Measurements from ENCODE around the gene UQCRC1. TPM values are rescaled to one million over a fixed set of nuclear protein-coding genes. Genes with fewer than 3 reads are reported as not detected.
A peak's percentile ranks its signal among the peaks of the same experiment; 100 is the strongest.

The UQCRC1 gene
- total RNA-seq, 1 donor from 2014 or later = 132 TPM

DNA sequence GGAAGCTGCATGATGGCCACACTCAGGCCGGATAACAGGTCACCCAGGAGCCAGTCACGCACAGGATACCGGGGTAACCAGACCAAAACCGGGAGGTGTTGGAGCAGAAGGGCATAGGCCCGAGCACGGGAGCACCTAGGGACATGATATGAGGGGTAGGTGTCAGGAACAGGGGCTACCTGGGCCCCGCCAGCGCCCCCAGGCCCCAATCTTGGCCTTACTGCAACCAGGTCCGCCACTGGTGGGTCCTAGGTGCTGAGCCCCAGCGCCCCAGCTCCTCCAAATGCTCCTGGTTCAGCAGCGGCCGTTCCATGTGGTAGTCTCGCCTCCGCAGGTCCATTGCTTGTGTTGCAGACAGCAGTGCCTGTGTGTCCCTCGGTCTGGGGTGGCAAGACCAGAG, 23.8 kb upstream of the UQCRC1 start:
- no peak for DNase-seq

- DNase-seq = no peak
Observed at GRCh38 chr3:48631516-48632448, 22.3 kb upstream of the UQCRC1 start.

DNA sequence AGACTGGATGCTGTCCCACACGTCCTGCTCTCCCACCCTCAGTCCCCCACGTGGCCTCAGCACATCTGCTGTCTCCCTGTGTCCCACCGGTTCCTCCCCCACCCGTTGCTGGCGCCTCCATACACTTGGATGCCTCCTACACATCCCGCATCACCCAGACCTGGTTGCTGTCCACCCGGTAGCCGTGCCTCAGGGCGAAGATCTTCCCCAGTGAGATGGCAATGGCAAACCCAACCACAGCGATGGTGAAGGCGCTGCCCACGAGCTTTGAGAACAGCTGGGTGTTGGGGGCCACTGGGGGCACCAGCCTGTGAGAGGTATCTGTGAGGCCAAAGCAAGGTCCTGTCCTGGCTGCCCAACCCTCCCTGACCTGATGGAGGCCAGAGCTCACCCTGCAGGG, 21.4 kb upstream of the UQCRC1 start:
- no peak for DNase-seq

DNA sequence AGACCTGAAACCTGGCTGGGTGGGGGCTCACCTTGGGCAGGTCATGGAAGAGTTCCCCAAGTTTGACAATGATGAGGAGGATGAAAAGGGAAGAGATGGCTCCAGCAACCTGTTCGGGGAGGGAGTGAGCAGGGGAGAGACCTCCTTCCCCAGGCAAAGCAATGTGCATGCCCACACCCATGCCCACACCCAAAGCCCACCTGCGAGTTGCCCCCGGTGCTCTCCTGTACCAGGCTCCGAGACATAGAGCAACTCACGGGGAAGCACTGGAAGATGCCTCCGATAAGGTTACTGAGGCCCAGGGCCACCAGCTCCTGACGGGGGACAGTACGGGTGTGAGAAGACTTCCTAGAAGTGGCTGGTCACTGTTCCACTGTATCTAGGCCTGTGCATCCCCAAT, 21.0 kb upstream of the UQCRC1 start:
- DNase-seq = no peak

DNA sequence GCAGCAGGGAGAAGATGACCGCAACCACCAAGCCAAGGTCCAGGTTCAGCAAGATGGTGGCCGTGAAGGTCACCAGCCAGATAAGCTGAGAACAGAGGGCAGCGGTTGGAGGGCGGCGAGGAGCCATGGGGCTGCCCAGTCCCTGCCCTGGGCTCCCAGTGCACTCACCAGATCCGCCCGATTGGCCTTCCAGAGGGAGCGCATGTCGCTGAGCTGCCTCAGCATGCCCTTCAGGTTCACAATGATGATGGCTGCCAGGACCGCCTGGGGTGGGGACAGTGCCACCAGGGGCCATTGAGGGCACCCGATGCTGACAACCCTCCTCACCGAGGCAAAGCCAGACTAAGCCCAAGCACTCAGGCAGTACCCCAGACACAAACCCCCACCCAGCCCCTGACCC, 20.4 kb upstream of the UQCRC1 start:
- DNase-seq = no peak

DNA sequence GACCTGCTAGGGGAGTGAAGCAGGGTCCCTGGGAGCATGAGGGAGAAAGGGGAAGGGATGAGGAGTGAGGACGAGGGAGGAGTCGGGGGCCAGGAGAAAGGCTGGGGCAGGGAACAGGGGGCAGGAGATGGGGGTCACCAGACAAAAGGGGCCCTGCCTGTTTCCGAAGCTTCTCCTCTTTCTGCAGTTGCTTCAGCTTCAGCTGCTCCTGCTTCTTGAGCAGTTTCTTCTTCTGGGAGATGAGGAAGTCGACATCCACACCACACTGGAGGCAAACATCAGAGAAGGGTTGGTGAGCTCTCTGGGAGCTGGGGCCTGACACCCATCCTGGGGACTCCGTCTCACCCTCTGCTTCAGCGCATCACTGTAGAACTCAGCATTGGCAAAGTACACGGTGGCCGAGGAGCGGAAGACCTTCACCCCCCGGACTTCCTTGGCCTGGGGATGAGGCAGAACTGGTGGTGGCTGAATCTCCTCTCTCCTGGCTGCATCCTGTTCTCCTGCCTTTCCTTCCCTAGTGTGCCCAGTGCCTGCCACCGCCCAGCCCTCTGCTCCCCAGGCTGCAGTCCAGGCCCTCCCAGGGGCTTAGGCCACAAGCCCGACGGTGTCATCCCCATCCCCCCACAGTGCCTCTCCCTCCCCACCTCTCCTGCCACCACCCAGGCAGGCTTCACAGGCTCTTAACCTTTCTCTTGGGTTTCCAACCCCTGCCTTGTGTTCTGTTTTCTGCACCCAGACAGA, 19.0 kb upstream of the UQCRC1 start:
- no peak for DNase-seq

- no peak for DNase-seq
Observed at GRCh38 chr3:48625600-48625999, 16.2 kb upstream of the UQCRC1 start.

DNA sequence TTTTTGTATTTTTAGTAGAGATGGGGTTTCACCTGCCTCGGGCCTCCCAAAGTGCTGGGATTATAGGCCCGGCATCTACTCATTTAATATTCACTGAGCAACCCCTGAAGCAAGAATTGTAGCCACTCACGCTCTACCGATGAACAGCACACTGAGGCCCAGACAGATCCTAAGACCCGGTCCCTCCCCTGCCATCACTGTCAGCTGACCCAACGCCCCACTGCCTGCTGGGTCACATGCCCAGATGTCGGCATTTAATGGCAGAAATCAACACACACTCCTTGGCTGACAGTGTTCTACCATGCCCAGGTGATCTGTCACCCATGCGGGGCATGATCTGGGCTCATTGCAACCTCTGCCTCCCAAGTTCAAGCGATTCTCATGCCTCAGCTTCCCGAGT, 15.3 kb upstream of the UQCRC1 start:
- DNase-seq = no peak

- DNase-seq = no peak
Observed at GRCh38 chr3:48623851-48624547, 14.6 kb upstream of the UQCRC1 start.

DNA sequence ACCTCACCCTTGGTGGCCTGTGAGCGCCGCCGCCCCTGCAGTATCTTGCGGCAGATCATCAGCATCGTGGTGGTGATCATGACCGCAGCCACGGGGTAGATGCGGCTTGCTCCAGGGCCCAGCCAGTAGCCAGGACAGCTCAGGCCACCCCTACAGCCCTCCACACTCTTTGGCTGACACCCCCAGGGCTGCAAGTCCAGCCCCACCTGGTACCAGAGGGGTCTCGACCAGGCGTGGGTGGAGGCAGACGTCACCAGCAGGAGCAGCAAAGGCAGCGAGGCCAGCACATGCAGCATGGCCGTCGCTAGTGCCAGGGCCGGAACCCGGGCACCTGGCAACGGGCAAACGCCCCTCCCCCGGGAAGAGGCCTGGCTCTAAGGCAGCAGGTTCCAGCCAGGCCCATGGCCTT, 12.0 kb upstream of the UQCRC1 start, which contains the start of gene TMEM89:
TSS of gene TMEM89 (minus strand) at position 309 of the 409 bp plus-strand sequence. CDS start at position 296, 13 bp downstream.
- DNase-seq = no peak

DNA sequence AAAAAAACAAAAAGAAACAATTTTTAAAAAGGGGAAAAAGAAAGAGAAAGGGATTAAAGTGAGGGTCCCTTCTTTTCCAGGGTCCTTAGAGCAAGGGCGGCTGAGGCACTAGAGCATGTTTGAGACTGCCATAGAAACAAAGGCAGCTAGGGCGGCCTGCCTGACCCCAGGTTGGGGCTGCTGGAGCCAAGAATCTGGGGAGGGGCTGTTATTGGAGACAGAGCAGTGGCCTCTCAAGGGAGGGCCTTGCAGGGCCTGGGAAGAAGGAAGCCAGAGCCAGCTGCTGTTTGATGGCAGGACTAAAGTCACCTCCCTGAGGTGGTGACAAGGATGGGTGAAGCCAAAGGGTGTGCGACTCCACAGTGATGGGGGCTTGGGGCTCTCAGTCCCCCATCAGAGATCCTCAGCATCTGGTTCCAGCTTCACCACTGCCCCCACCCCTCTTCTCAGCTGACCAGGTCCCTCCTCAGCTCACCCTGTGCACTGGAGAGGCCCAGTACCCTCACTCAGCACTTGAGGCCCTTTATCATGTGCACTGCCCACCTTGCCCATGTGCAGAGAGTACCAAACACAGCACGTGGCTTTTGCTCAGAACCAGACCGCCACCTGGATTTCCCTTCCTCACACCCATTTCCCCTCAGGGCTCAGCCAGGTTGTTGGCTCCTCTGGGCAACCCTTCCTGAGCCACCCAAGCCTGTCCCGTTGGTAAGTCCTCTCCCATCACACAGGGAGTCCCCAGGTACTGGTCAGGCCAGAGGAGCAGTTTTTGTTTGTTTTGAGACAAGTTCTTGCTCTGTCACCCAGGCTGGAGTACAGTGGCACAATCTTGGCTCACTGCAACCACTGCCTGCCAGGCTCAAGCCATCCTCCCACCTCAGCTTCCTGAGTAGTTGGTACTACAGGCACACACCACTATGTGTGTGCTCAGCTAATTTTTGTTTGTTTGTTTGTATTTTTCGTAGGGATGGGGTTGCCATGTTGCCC, 10.4 kb upstream of the UQCRC1 start:
- no peak for DNase-seq

- no peak for DNase-seq
Observed at GRCh38 chr3:48617559-48617958, 8.1 kb upstream of the UQCRC1 start.

- no peak for DNase-seq
Observed at GRCh38 chr3:48614044-48614443, 4.6 kb upstream of the UQCRC1 start.

GRCh38 chr3:48612309-48612708, 2.9 kb upstream of the UQCRC1 start:
- no peak for DNase-seq

- DNase-seq = no peak
Observed at GRCh38 chr3:48607519-48607918, 1.9 kb downstream of the UQCRC1 start.

DNA sequence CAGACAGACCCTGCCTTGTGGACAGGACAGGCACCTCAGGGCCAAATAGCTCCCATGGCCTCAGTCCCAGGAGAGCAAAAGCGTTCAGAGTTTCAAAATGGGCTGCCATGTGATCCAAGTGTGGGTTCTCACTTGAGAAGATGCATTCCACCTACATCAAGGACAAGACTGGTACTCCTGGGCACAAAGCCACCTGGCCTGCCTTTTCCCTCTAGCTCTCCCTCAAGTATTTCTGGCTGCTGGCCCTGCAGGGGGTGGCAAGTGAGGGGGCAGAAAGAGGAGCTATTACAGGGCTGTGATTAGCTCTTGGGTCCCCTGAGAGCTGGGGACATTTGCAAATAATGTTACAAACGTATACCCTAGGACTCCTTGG, 7.8 kb downstream of the UQCRC1 start:
- DNase-seq = no peak

DNA sequence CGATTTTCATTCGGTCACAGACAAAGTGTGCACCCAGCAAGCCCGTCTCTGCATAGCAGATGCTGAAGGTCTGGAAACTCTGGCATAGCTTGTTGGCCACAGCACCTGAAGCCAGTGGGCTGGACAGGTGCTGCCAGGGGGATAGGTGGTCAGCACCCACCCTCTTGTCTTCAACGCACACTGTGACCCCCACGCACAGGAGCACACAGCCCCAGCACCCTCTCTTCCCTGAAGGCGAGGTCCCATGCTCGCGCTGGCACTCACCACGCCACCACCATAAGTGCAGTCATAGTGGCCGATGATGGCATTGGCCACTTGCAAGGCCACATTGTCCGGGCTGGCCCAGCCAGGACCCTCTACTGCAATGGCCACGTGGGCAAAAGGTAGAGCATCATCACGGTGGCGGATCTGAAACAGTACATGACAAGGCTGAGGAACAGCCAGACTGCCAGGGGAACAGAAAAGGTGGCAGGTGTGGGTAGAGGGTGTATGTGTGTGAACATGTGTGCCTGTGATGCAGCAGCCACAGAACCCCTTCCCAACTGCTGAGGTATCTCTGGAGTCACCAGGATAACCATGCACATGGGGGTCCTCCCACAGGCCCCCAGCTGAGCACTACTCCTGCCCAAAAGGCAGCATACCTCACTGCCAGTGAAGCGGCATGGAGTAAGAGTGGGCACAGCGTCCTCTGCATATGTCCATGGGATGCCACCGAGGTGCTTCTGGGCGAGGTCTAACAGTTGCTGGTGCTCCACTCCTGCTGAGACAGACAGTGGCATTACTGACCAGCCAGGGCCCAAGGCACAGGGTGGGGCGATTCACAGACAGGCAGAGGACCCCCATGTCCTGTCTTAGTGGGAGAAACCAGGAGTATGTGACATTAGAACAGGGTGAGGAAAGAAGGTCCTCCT, 8.5 kb downstream of the UQCRC1 start:
- DNase-seq = no peak

DNA sequence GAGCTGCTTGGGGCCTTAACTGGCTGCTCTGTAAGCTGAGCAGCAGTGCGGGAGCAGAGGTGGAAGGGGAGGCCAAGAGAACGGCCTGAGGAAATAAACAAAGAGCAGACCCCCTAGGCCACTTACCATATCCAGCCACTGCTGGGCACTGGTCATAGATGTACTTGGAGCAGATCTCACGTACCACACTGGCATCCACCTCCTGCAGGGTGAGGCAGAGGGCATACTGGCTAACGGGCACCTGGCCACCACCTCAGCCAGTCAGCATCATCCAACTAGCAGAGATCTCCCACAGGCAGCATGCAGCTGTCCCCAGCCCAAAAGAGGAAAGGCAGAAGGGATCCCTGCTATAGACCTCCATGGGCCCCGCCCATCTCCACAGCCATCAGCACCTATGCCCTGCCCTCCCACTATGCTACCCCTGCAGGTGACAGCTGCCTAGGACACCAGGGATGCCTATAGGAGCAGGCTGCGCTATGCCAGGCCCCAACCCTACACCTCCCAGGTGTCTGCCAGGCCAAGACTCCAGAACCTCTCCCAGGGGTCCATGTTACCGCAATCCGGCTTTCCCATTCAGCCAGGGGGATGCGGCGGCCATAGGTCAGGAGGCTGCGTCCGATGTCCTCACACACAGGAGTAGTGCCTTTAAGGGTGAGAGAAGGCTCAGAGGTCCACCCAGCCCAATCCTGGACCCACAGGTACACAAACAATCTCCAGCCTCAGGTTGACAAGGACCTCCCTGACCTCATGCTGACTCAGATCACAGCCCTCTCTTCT, 9.7 kb downstream of the UQCRC1 start:
- no peak for DNase-seq

DNA sequence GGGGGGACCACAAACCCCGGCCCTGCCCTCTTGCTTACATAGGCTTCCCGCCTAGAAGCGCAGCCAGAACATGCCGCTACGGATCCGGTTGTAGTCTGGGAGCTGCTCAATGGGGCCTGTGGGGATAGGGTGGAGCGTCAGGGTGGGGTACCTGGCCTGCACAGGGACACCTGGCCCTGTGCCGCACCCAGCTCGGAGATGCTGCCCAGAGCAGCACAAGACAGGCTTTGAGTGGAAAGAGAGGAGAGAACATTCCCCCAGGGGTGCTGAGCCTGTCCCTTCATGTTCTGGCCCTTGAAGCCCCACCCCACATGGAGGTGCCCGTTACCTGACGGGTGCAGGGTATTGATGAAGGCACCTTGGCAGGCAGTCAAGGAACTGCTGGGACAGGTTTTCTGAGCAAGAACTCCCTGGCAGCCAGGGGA, 10.4 kb downstream of the UQCRC1 start:
- peak; percentile 49 for DNase-seq

All from skin of body (tissue), 2 donors.